WTC11 (cell line): ENCODE results near the gene EEIG2. TPM values are rescaled to one million over a fixed set of nuclear protein-coding genes. Genes with fewer than 3 reads are reported as not detected.

Experiments
- ATAC-seq: fragments of 200-7000 bp; cut with Tn5 transposase; 2 replicates; pipeline ENCODE4 v1.10.0; 2021; ENCODE audit warnings: mild to moderate bottlenecking, moderate library complexity
- CTCF ChIA-PET: fragments of 300-600 bp; sonication (Branson Sonifier 250); formaldehyde crosslinking; loops from one replicate; lab custom pipeline; 2021; ENCODE audit warnings: antibody characterized with exemption; lab: Charles Lee
- POLR2A ChIA-PET: fragments of 350-600 bp; sonication (Branson Sonifier 250); formaldehyde crosslinking; loops from one replicate; lab custom pipeline; 2021; ENCODE audit warnings: antibody characterized with exemption; lab: Charles Lee
- DNase-seq: peaks from one replicate; pipeline ENCODE4 v3.0.0; 2021; ENCODE audit warnings: low spot score
- H3K27ac Mint-ChIP-seq: 2 replicates; pipeline ENCODE4 v1.8.0; 2021; ENCODE audit warnings: mixed read lengths
- H3K27me3 Mint-ChIP-seq: 2 replicates; pipeline ENCODE4 v1.8.0; 2021; ENCODE audit warnings: low read depth, mild to moderate bottlenecking, moderate library complexity, mixed read lengths
- H3K36me3 Mint-ChIP-seq: 2 replicates; pipeline ENCODE4 v1.8.0; 2021; ENCODE audit warnings: mixed read lengths
- H3K4me1 Mint-ChIP-seq: 2 replicates; pipeline ENCODE4 v1.8.0; 2022; ENCODE audit warnings: mixed read lengths
- H3K4me3 Mint-ChIP-seq: 2 replicates; pipeline ENCODE4 v1.8.0; 2021; ENCODE audit warnings: mild to moderate bottlenecking, moderate library complexity, mixed read lengths
- H3K9me3 Mint-ChIP-seq: 2 replicates; pipeline ENCODE4 v1.8.0; 2021; ENCODE audit warnings: mixed read lengths
- ATF1 ChIP-seq: sonication (generic); formaldehyde crosslinking; IDR thresholded peaks from 2 replicates; pipeline ENCODE4 v1.8.1; 2023; ENCODE audit warnings: mild to moderate bottlenecking, moderate library complexity, missing genetic modification reagents
- ATF3 ChIP-seq: sonication (generic); formaldehyde crosslinking; conservative IDR thresholded peaks from 2 replicates; pipeline ENCODE4 v1.8.1; 2022; ENCODE audit warnings: mild to moderate bottlenecking, missing genetic modification reagents
- CBFB ChIP-seq: sonication (generic); formaldehyde crosslinking; IDR thresholded peaks from 2 replicates; pipeline ENCODE4 v1.8.1; 2022; ENCODE audit warnings: mild to moderate bottlenecking, low read depth, missing genetic modification reagents
- CREB1 ChIP-seq: sonication (generic); formaldehyde crosslinking; IDR thresholded peaks from 2 replicates; pipeline ENCODE4 v1.8.0; 2023; ENCODE audit warnings: mild to moderate bottlenecking, missing genetic modification reagents
- HMGA2 ChIP-seq: fragments of 250-450 bp; sonication (Bioruptor Pico); IDR thresholded peaks from 2 replicates; pipeline ENCODE4 v1.4.0; 2021; ENCODE audit warnings: mild to moderate bottlenecking, moderate library complexity
- KAT7 ChIP-seq: sonication (generic); formaldehyde crosslinking; IDR thresholded peaks from 2 replicates; pipeline ENCODE4 v1.8.1; 2023; ENCODE audit warnings: missing genetic modification reagents, mild to moderate bottlenecking, borderline replicate concordance
- NR1H2 ChIP-seq: sonication (generic); formaldehyde crosslinking; IDR thresholded peaks from 2 replicates; pipeline ENCODE4 v1.9.0; 2021; ENCODE audit warnings: mild to moderate bottlenecking, moderate library complexity, missing genetic modification reagents
- SMAD4 ChIP-seq: sonication (generic); formaldehyde crosslinking; IDR thresholded peaks from 2 replicates; pipeline ENCODE4 v1.8.0; 2022; ENCODE audit warnings: mild to moderate bottlenecking, missing genetic modification reagents
- SOX15 ChIP-seq: fragments of 250-450 bp; sonication (Bioruptor Pico); IDR thresholded peaks from 2 replicates; pipeline ENCODE4 v1.9.0; 2021; ENCODE audit warnings: mild to moderate bottlenecking
- TEAD1 ChIP-seq: sonication (generic); formaldehyde crosslinking; IDR thresholded peaks from 2 replicates; pipeline ENCODE4 v1.8.0; 2022; ENCODE audit warnings: mild to moderate bottlenecking, missing genetic modification reagents
- USF1 ChIP-seq: sonication (generic); formaldehyde crosslinking; IDR thresholded peaks from 2 replicates; pipeline ENCODE4 v1.8.0; 2022; ENCODE audit warnings: mild to moderate bottlenecking, missing genetic modification reagents
- USF2 ChIP-seq: sonication (generic); formaldehyde crosslinking; IDR thresholded peaks from 2 replicates; pipeline ENCODE4 v1.8.1; 2023; ENCODE audit warnings: mild to moderate bottlenecking, missing genetic modification reagents, moderate library complexity
- ZBTB43 ChIP-seq: sonication (generic); formaldehyde crosslinking; IDR thresholded peaks from 2 replicates; pipeline ENCODE4 v1.8.1; 2023; ENCODE audit warnings: mild to moderate bottlenecking, missing genetic modification reagents
- ZNF138 ChIP-seq: sonication (generic); formaldehyde crosslinking; conservative IDR thresholded peaks from 2 replicates; pipeline ENCODE4 v1.8.1; 2022; ENCODE audit warnings: mild to moderate bottlenecking, moderate library complexity, missing genetic modification reagents
- ZNF232 ChIP-seq: sonication (generic); formaldehyde crosslinking; IDR thresholded peaks from 2 replicates; pipeline ENCODE4 v1.8.0; 2022; ENCODE audit warnings: mild to moderate bottlenecking, missing genetic modification reagents
- ZNF263 ChIP-seq: sonication (generic); formaldehyde crosslinking; IDR thresholded peaks from 2 replicates; pipeline ENCODE4 v1.8.1; 2022; ENCODE audit warnings: low read depth, mild to moderate bottlenecking, moderate library complexity, missing genetic modification reagents
- ZNF416 ChIP-seq: fragments of 250-450 bp; sonication (Bioruptor Pico); IDR thresholded peaks from 2 replicates; pipeline ENCODE4 v1.9.0; 2021; ENCODE audit warnings: mild to moderate bottlenecking, inconsistent platforms
- ZNF423 ChIP-seq: fragments of 250-450 bp; sonication (Bioruptor Pico); IDR thresholded peaks from 2 replicates; pipeline ENCODE4 v2.1.2; 2022; ENCODE audit warnings: mild to moderate bottlenecking, moderate library complexity
- total RNA-seq: library from RNA; stranded (reverse); gene quantifications from 3 replicates; pipeline ENCODE4 v1.2.3, GENCODE V29; 2021
- TF ChIP-seq, protein P1 (sequence below): sonication (generic); formaldehyde crosslinking; IDR thresholded peaks from 2 replicates; pipeline ENCODE4 v1.8.1; 2022; ENCODE audit warnings: mild to moderate bottlenecking, missing genetic modification reagents, moderate library complexity, borderline replicate concordance
- TF ChIP-seq, protein P2 (sequence below): fragments of 200-600 bp; IDR thresholded peaks from 2 replicates; pipeline ENCODE4 v1.8.0; 2022; ENCODE audit warnings: antibody characterized with exemption

Gene EEIG2
- total RNA-seq, 1 experiment from 2014 or later: 65.7 TPM

DNA sequence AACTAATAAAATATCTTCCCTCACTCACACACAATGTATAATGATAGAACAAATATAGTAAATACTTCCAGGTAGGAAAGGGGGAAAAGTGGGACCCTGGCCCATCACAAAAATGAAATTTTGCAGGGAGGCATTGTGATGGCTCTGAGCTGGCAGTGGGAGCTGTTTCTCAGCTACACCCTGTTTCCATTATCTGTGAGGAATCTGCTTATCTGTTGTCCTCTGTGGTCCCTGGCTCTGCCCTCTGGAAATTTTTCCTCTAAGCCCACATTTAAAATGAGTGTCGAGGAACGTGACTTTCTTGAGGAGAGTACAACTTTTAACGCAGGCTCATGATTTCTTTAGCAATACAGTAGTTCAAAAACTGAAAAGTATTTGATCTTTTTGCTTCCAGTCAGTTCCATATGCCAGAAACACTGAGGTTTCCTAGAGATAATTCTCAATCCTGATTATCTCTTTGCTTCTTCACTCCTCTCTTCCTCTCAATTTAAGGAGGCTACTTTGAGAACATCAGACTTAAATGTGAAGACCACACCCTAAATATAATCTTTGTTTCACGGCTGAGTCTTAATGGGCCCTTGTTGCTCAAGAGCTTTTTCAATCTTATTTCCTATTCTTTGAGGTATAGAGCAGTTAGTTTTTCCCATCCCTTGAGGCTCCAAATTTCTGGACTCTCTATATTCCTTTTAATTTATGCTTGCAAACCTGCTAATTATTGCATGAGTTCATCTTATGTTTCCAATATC lies 5.0 kb upstream of the EEIG2 start (continued):
- TF ChIP-seq ZNF423 (no peak), CBFB (no peak)

GRCh38 chr1:108556066-108556465 lies 3.8 kb upstream of the EEIG2 start:
- Mint-ChIP-seq H3K36me3 (no peaks in the 10 kb centered on the region), H3K27ac (no peak overlapping the region), H3K4me3 (no peak overlapping the region), H3K27me3 (no peaks in the 10 kb centered on the region; the same call in 1 of the 2 replicates), H3K9me3 (no peaks in the 10 kb centered on the region), H3K4me1 (peaks cover 18% of the 10 kb centered on the region)
- DNase-seq (no peak), ATAC-seq (no peak)
- POLR2A ChIA-PET: no interaction called here
- no peak for TF ChIP-seq ZNF232 (CRISPR knock-in tag)
- no peak for TF ChIP-seq SOX15
- no peak for TF ChIP-seq ZNF423
- TF ChIP-seq USF2 (CRISPR knock-in tag): no peak
- no peak for TF ChIP-seq ATF3 (CRISPR knock-in tag)
- TF ChIP-seq ZNF263 (CRISPR knock-in tag): no peak
- no peak for TF ChIP-seq SMAD4
- TF ChIP-seq ZBTB43 (CRISPR knock-in tag): no peak
- TF ChIP-seq USF1 (CRISPR knock-in tag): no peak
- TF ChIP-seq, protein P1, sequence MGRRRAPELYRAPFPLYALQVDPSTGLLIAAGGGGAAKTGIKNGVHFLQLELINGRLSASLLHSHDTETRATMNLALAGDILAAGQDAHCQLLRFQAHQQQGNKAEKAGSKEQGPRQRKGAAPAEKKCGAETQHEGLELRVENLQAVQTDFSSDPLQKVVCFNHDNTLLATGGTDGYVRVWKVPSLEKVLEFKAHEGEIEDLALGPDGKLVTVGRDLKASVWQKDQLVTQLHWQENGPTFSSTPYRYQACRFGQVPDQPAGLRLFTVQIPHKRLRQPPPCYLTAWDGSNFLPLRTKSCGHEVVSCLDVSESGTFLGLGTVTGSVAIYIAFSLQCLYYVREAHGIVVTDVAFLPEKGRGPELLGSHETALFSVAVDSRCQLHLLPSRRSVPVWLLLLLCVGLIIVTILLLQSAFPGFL (CRISPR knock-in tag): no peak
- TF ChIP-seq CREB1 (CRISPR knock-in tag): no peak
- TF ChIP-seq KAT7: no peak
- no peak for TF ChIP-seq TEAD1
- no peak for TF ChIP-seq ZNF138 (CRISPR knock-in tag)
- no peak for TF ChIP-seq HMGA2 (CRISPR knock-in tag)
- TF ChIP-seq ZNF416: no peak
- TF ChIP-seq ATF1 (CRISPR knock-in tag): no peak
- TF ChIP-seq, protein P2, sequence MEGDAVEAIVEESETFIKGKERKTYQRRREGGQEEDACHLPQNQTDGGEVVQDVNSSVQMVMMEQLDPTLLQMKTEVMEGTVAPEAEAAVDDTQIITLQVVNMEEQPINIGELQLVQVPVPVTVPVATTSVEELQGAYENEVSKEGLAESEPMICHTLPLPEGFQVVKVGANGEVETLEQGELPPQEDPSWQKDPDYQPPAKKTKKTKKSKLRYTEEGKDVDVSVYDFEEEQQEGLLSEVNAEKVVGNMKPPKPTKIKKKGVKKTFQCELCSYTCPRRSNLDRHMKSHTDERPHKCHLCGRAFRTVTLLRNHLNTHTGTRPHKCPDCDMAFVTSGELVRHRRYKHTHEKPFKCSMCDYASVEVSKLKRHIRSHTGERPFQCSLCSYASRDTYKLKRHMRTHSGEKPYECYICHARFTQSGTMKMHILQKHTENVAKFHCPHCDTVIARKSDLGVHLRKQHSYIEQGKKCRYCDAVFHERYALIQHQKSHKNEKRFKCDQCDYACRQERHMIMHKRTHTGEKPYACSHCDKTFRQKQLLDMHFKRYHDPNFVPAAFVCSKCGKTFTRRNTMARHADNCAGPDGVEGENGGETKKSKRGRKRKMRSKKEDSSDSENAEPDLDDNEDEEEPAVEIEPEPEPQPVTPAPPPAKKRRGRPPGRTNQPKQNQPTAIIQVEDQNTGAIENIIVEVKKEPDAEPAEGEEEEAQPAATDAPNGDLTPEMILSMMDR: no peak
- no peak for TF ChIP-seq NR1H2 (CRISPR knock-in tag)
- CTCF ChIA-PET: no interaction called here
